SK-N-SH (cell line): ENCODE measurements around the gene LAGE3. TPM values are rescaled to one million over a fixed set of nuclear protein-coding genes. Genes with fewer than 3 reads are reported as not detected.

Experiments
- CTCF ChIA-PET: fragments of 300-600, 350-600 bp; formaldehyde crosslinking; extraction: SDS; loops from one replicate; lab custom pipeline; 2021; lab: Yijun Ruan, JAX
- POLR2A ChIA-PET: fragments of 350-600 bp; sonication (Branson Sonifier 250); formaldehyde crosslinking; extraction: SDS; loops from one replicate; lab custom pipeline; 2020; ENCODE audit warnings: antibody characterized with exemption, inconsistent platforms; lab: Yijun Ruan, JAX
- DNase-seq: peaks from one replicate; pipeline ENCODE4 v3.0.0; 2012
- H2AFZ ChIP-seq: fragments of 200-600 bp; sonication (generic); 2 replicates; pipeline ENCODE4 v1.8.1; 2016; ENCODE audit warnings: antibody characterized with exemption, mild to moderate bottlenecking, low read depth
- H3F3A ChIP-seq: fragments of 200-600 bp; sonication (generic); replicated peaks from 2 replicates; pipeline ENCODE3; 2016; ENCODE audit warnings: antibody characterized with exemption, mild to moderate bottlenecking; ENCODE audit not compliant: insufficient read depth
- H3K27ac ChIP-seq, 2 experiments: fragments of 200-500 bp in 1 of 2; fragments of 200-600 bp in 1 of 2; sonication (Bioruptor generic) in 1 of 2; sonication (generic), shearing (Covaris generic) in 1 of 2; 2 replicates each; pipeline versions ENCODE4 v1.5.1 to v1.6.1; 2014 to 2016; ENCODE audit warnings: low read depth in 2 of 2, inconsistent platforms in 1 of 2, low read length in 1 of 2, mild to moderate bottlenecking in 1 of 2, mixed read lengths in 1 of 2
- H3K27me3 ChIP-seq: fragments of 200-600 bp; sonication (generic), shearing (Covaris generic); 2 replicates; pipeline ENCODE4 v1.6.1; 2016; ENCODE audit warnings: mixed run types; ENCODE audit not compliant: insufficient read depth
- H3K36me3 ChIP-seq, 2 experiments: fragments of 200-500 bp in 1 of 2; fragments of 200-600 bp in 1 of 2; sonication (Bioruptor generic) in 1 of 2; sonication (generic) in 1 of 2; replicated peaks in 1 of 2; 2 replicates each; pipeline versions ENCODE3 to v1.5.1; 2014 to 2016; ENCODE audit warnings: low read length in 1 of 2, mild to moderate bottlenecking in 1 of 2; ENCODE audit not compliant: insufficient read depth in 2 of 2, control insufficient read depth in 1 of 2
- H3K4me1 ChIP-seq, 2 experiments: fragments of 200-500 bp in 1 of 2; fragments of 200-600 bp in 1 of 2; sonication (Bioruptor generic) in 1 of 2; sonication (generic), shearing (Covaris generic) in 1 of 2; 2 replicates each; pipeline versions ENCODE4 v1.5.1 to v1.6.1; 2014 to 2016; ENCODE audit warnings: low read depth in 1 of 2, low read length in 1 of 2, mixed run types in 1 of 2; ENCODE audit not compliant: insufficient read depth in 2 of 2, control insufficient read depth in 1 of 2
- H3K4me2 ChIP-seq: fragments of 200-600 bp; sonication (generic), shearing (Covaris generic); 2 replicates; pipeline ENCODE4 v1.6.1; 2017; ENCODE audit warnings: mixed run types
- H3K4me3 ChIP-seq, 2 experiments: fragments of 200-500 bp in 1 of 2; fragments of 200-600 bp in 1 of 2; sonication (Bioruptor generic) in 1 of 2; sonication (generic), shearing (Covaris generic) in 1 of 2; 2 replicates each; pipeline versions ENCODE4 v1.5.1 to v1.8.1; 2014 to 2016; ENCODE audit warnings: low read depth in 2 of 2, inconsistent platforms in 1 of 2, low read length in 1 of 2, mild to moderate bottlenecking in 1 of 2, mixed read lengths in 1 of 2, moderate library complexity in 1 of 2
- H3K79me2 ChIP-seq: fragments of 200-600 bp; sonication (generic); 2 replicates; pipeline ENCODE4 v1.8.1; 2017; ENCODE audit warnings: mild to moderate bottlenecking; ENCODE audit not compliant: insufficient read depth
- H3K9ac ChIP-seq: fragments of 200-600 bp; sonication (generic); 2 replicates; pipeline ENCODE4 v1.6.1; 2017; ENCODE audit warnings: mixed run types
- H3K9me2 ChIP-seq: fragments of 200-600 bp; sonication (generic); 2 replicates; pipeline ENCODE4 v1.6.1; 2017; ENCODE audit warnings: mixed run types
- H3K9me3 ChIP-seq: fragments of 200-600 bp; sonication (generic); 2 replicates; pipeline ENCODE4 v1.6.1; 2017; ENCODE audit warnings: mixed run types, mild to moderate bottlenecking, moderate library complexity
- H4K20me1 ChIP-seq: fragments of 200-600 bp; sonication (generic); 2 replicates; pipeline ENCODE4 v1.6.1; 2017; ENCODE audit warnings: mild to moderate bottlenecking, mixed run types; ENCODE audit not compliant: insufficient read depth
- CHD2 ChIP-seq: fragments of 150-350 bp; IDR thresholded peaks from 2 replicates; pipeline ENCODE4 v1.6.1; 2018; ENCODE audit warnings: low read length; ENCODE audit not compliant: partially characterized antibody
- ELF1 ChIP-seq: IDR thresholded peaks from 2 replicates; pipeline ENCODE4 v1.4.0; 2012
- FOSL2 ChIP-seq: IDR thresholded peaks from 2 replicates; pipeline ENCODE4 v1.4.0; 2012; ENCODE audit warnings: low read depth, mild to moderate bottlenecking, moderate library complexity, borderline replicate concordance
- FOXJ3 ChIP-seq: sonication (generic); formaldehyde crosslinking; IDR thresholded peaks from 2 replicates; pipeline ENCODE4 v1.5.1; 2020; ENCODE audit warnings: mild to moderate bottlenecking, missing genetic modification reagents
- FOXM1 ChIP-seq: IDR thresholded peaks from 2 replicates; pipeline ENCODE4 v1.4.0; 2012; ENCODE audit warnings: low read depth, mild to moderate bottlenecking
- GATA2 ChIP-seq: sonication (generic); formaldehyde crosslinking; IDR thresholded peaks from 2 replicates; pipeline ENCODE4 v1.5.0; 2020; ENCODE audit warnings: mild to moderate bottlenecking, missing genetic modification reagents
- IRF3 ChIP-seq: fragments of 150-350 bp; IDR thresholded peaks from 2 replicates; pipeline ENCODE4 v1.6.1; 2016; ENCODE audit warnings: mild to moderate bottlenecking, low read depth, low read length
- JUND ChIP-seq: IDR thresholded peaks from 2 replicates; pipeline ENCODE4 v1.4.0; 2012
- MEF2A ChIP-seq: IDR thresholded peaks from 2 replicates; pipeline ENCODE4 v1.4.0; 2012; ENCODE audit warnings: low read depth, borderline replicate concordance
- MXI1 ChIP-seq: IDR thresholded peaks from 2 replicates; pipeline ENCODE4 v1.6.1; 2012; ENCODE audit warnings: mild to moderate bottlenecking, low read depth, low read length, improper control_type of control experiment
- NFIC ChIP-seq: IDR thresholded peaks from 2 replicates; pipeline ENCODE4 v1.4.0; 2012; ENCODE audit warnings: borderline replicate concordance
- PBX3 ChIP-seq: IDR thresholded peaks from 2 replicates; pipeline ENCODE4; 2012
- RCOR1 ChIP-seq: fragments of 150-350 bp; IDR thresholded peaks from 2 replicates; pipeline ENCODE4 v1.6.1; 2017; ENCODE audit warnings: antibody characterized with exemption, low read length
- RFX5 ChIP-seq: IDR thresholded peaks from 2 replicates; pipeline ENCODE4 v1.6.1; 2012; ENCODE audit warnings: mild to moderate bottlenecking, improper control_type of control experiment, low read length
- RXRA ChIP-seq: IDR thresholded peaks from 2 replicates; pipeline ENCODE4 v1.4.0; 2012; ENCODE audit warnings: low read depth, mild to moderate bottlenecking, borderline replicate concordance
- SIN3A ChIP-seq: IDR thresholded peaks from 2 replicates; pipeline ENCODE4 v1.6.1; 2012; ENCODE audit warnings: low read depth, mild to moderate bottlenecking, low read length, moderate library complexity, borderline replicate concordance
- SMC3 ChIP-seq: IDR thresholded peaks from 2 replicates; pipeline ENCODE4 v1.6.1; 2012; ENCODE audit warnings: low read depth, low read length, improper control_type of control experiment
- TAF1 ChIP-seq: IDR thresholded peaks from 2 replicates; pipeline ENCODE4 v1.6.1; 2012; ENCODE audit warnings: low read depth, mild to moderate bottlenecking, low read length, moderate library complexity, borderline replicate concordance
- TCF12 ChIP-seq: IDR thresholded peaks from 2 replicates; pipeline ENCODE4 v1.4.0; 2012
- TEAD4 ChIP-seq: IDR thresholded peaks from 2 replicates; pipeline ENCODE4 v1.4.0; 2012; ENCODE audit warnings: mild to moderate bottlenecking, borderline replicate concordance; ENCODE audit not compliant: insufficient read depth
- WGBS: methylation state at CpG from one replicate; pipeline ENCODE4 v1.1.6; 2017; ENCODE audit warnings: low lambda C conversion rate; 5-methylcytosine and 5-hydroxymethylcytosine counted together
- polyA plus RNA-seq, 3 experiments: library from polyadenylated mRNA; depleted of rRNA; stranded (reverse); fragments of >200 nt; gene quantifications; 2 replicates each; pipeline ENCODE4 v1.2.3, GENCODE V29; 2012
- TF ChIP-seq, protein P1 (sequence below): IDR thresholded peaks from 2 replicates; pipeline ENCODE4 v1.4.0; 2012; ENCODE audit warnings: low read depth, borderline replicate concordance
- TF ChIP-seq, protein P2 (sequence below): IDR thresholded peaks from 2 replicates; pipeline ENCODE4 v1.6.1; 2012; ENCODE audit warnings: mild to moderate bottlenecking, low read depth, low read length, moderate library complexity
- TF ChIP-seq, protein P3 (sequence below): IDR thresholded peaks from 2 replicates; pipeline ENCODE4 v1.4.0; 2012; ENCODE audit warnings: low read depth

LAGE3 gene
- polyA plus RNA-seq, 1 of the 3 experiments (the other 2 are of a cell fraction): 37.2 TPM

- TF ChIP-seq TAF1: no peak
- TF ChIP-seq RFX5: no peak
- no peak for TF ChIP-seq RXRA
- TF ChIP-seq PBX3: no peak
- no peak for TF ChIP-seq ELF1
- no peak for TF ChIP-seq SMC3
- no peak for TF ChIP-seq SIN3A
- TF ChIP-seq FOXM1: no peak
- no peak for TF ChIP-seq FOSL2
- TF ChIP-seq, protein P1, sequence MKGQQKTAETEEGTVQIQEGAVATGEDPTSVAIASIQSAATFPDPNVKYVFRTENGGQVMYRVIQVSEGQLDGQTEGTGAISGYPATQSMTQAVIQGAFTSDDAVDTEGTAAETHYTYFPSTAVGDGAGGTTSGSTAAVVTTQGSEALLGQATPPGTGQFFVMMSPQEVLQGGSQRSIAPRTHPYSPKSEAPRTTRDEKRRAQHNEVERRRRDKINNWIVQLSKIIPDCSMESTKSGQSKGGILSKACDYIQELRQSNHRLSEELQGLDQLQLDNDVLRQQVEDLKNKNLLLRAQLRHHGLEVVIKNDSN: no peak
- no peak for TF ChIP-seq IRF3
Observed at GRCh38 chrX:154459832-154460231, 19.2 kb downstream of the LAGE3 start (continued).

DNA sequence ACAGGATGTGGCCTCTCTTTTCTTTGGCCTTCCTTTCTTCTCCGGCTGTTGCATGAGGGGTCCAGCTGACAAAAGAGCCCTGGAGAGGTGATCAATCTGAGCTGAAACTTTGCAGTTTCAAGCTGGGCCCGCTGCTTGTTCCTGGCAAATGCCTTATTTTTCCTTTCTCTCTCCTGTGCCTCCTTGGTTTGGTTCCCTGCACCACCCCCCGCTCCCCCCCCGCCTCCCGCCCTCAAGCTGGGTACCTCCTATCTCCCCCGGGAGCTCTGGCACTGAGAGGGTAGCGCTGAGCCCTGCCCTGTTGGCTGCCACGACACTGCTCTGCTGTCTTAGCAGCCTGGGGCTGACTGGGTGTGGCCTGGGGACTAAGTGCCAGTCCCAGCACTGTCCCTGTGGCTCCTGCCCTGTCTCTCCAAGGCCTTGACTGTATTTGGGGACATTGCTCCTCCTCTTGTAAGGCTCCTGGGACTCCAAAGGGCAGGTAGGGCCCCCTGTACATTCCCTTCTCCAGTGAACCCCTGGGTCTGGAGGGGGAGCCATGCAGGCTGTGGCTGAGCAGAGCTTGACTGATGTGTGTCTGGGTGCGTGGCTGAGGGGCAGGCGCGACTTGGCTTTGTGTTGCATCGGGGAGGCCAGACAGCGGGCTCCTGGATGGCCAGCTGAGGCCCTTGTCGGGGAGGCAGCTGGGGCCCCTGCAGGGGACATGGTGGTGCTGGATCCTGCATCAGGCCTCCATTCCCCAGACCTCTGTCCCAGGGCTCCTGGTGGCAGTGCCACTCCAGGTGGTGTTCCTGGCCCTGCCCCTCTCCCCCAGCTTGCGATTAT lies 19.9 kb downstream of the LAGE3 start:
- H3K4me3 ChIP-seq: peak overlapping the region; percentile 66 to 67
- H4K20me1 ChIP-seq: peaks cover 36% of the 10 kb centered on the region
- H3K4me1 ChIP-seq: peaks cover 0 to 12% of the 10 kb centered on the region in 2 experiments; a peak in 1 of 4 replicates
- WGBS: 15% methylated on average over 10 of the region's 15 CpGs
- H3K9me2 ChIP-seq: no peaks in the 10 kb centered on the region
- peaks cover 0 to 10% of the 10 kb centered on the region in 2 experiments for H3K36me3 ChIP-seq
- no peak overlapping the region for H2AFZ ChIP-seq
- CTCF ChIA-PET: interaction anchor here (0.9 to 1.5 kb wide), 4 partner anchors 22 to 75 kb away, joined by 3 to 4 read pairs (median 3); partner anchors contain the start of gene UBL4A
- peak overlapping the region in 1 of 2 experiments; percentile 17; a peak in 1 of 4 replicates for H3K27ac ChIP-seq
- POLR2A ChIA-PET: interaction anchor here (0.8 to 2.1 kb wide), 8 partner anchors 14 to 75 kb away, joined by 3 to 8 read pairs (median 3); partner anchors contain the start of genes LAGE3 and UBL4A
- peak overlapping the region; percentile 68 for H3K9ac ChIP-seq
- peaks cover 4% of the 10 kb centered on the region for H3F3A ChIP-seq
- no peaks in the 10 kb centered on the region for H3K27me3 ChIP-seq
- H3K4me2 ChIP-seq: peak overlapping the region; percentile 82
- peaks cover 35% of the 10 kb centered on the region for H3K79me2 ChIP-seq
- peak; percentile 70 for DNase-seq
- H3K9me3 ChIP-seq: no peaks in the 10 kb centered on the region
- no peak for TF ChIP-seq SIN3A
- TF ChIP-seq TEAD4: no peak
- no peak for TF ChIP-seq TAF1
- no peak for TF ChIP-seq MEF2A
- TF ChIP-seq RCOR1: no peak
- no peak for TF ChIP-seq JUND
- TF ChIP-seq, protein P2, sequence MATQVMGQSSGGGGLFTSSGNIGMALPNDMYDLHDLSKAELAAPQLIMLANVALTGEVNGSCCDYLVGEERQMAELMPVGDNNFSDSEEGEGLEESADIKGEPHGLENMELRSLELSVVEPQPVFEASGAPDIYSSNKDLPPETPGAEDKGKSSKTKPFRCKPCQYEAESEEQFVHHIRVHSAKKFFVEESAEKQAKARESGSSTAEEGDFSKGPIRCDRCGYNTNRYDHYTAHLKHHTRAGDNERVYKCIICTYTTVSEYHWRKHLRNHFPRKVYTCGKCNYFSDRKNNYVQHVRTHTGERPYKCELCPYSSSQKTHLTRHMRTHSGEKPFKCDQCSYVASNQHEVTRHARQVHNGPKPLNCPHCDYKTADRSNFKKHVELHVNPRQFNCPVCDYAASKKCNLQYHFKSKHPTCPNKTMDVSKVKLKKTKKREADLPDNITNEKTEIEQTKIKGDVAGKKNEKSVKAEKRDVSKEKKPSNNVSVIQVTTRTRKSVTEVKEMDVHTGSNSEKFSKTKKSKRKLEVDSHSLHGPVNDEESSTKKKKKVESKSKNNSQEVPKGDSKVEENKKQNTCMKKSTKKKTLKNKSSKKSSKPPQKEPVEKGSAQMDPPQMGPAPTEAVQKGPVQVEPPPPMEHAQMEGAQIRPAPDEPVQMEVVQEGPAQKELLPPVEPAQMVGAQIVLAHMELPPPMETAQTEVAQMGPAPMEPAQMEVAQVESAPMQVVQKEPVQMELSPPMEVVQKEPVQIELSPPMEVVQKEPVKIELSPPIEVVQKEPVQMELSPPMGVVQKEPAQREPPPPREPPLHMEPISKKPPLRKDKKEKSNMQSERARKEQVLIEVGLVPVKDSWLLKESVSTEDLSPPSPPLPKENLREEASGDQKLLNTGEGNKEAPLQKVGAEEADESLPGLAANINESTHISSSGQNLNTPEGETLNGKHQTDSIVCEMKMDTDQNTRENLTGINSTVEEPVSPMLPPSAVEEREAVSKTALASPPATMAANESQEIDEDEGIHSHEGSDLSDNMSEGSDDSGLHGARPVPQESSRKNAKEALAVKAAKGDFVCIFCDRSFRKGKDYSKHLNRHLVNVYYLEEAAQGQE: no peak
- no peak for TF ChIP-seq GATA2
- no peak for TF ChIP-seq CHD2
- TF ChIP-seq RXRA: no peak
- TF ChIP-seq FOXJ3: no peak
- no peak for TF ChIP-seq MXI1
- TF ChIP-seq TCF12: no peak
- TF ChIP-seq, protein P3, sequence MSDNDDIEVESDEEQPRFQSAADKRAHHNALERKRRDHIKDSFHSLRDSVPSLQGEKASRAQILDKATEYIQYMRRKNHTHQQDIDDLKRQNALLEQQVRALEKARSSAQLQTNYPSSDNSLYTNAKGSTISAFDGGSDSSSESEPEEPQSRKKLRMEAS: no peak
- TF ChIP-seq IRF3: no peak
- TF ChIP-seq ELF1: no peak
- no peak for TF ChIP-seq NFIC
